Calu3 (cell line): ENCODE results near the gene ZNF574. TPM values are rescaled to one million over a fixed set of nuclear protein-coding genes. Genes with fewer than 3 reads are reported as not detected.

Experiments used
- BruUV-seq: library from RNA; stranded (reverse); fragments of 400-500 nt; replicated peaks from 2 replicates; lab custom pipeline; 2021; lab: Mats Ljungman, UMichigan
- CTCF ChIA-PET: fragments of 300-600 bp; sonication (Branson Sonifier 250); formaldehyde crosslinking; loops from one replicate; lab custom pipeline; 2022; ENCODE audit warnings: antibody characterized with exemption; lab: Charles Lee
- DNase-seq: peaks from one replicate; pipeline ENCODE4 v3.0.0; 2022
- H3K27ac Mint-ChIP-seq: one replicate; pipeline ENCODE4 v1.8.0; 2022; ENCODE audit warnings: mixed read lengths; ENCODE audit not compliant: unreplicated experiment
- H3K27me3 Mint-ChIP-seq: one replicate; pipeline ENCODE4 v1.8.0; 2022; ENCODE audit warnings: mixed read lengths; ENCODE audit not compliant: unreplicated experiment
- H3K36me3 Mint-ChIP-seq: one replicate; pipeline ENCODE4 v1.8.0; 2022; ENCODE audit warnings: mild to moderate bottlenecking, moderate library complexity, mixed read lengths; ENCODE audit not compliant: insufficient read depth, unreplicated experiment
- H3K4me1 Mint-ChIP-seq: one replicate; pipeline ENCODE4 v1.8.0; 2022; ENCODE audit warnings: mild to moderate bottlenecking, low read depth, mixed read lengths; ENCODE audit not compliant: unreplicated experiment
- H3K4me3 Mint-ChIP-seq: one replicate; pipeline ENCODE4 v1.8.0; 2022; ENCODE audit warnings: mild to moderate bottlenecking, low read depth, moderate library complexity, mixed read lengths; ENCODE audit not compliant: unreplicated experiment
- H3K9me3 Mint-ChIP-seq: one replicate; pipeline ENCODE4 v1.8.0; 2022; ENCODE audit warnings: low read depth, mixed read lengths; ENCODE audit not compliant: unreplicated experiment
- intact Hi-C: fragments of 100-400 bp; cut with micrococcal nuclease; formaldehyde crosslinking; loops from one replicate; pipeline ENCODE4 v1.10.0; 2022; ENCODE audit not compliant: unreplicated experiment
- total RNA-seq: library from RNA; stranded (reverse); gene quantifications from 2 replicates; pipeline ENCODE4 v1.2.3, GENCODE V29; 2022
- TF ChIP-seq, protein P1 (sequence below): fragments of 200-600 bp; IDR thresholded peaks from one replicate; pipeline ENCODE4 v1.8.0; 2022; ENCODE audit warnings: antibody characterized with exemption; ENCODE audit not compliant: unreplicated experiment

The ZNF574 gene
- total RNA-seq, 1 experiment from 2014 or later, result 22.0 TPM

DNA sequence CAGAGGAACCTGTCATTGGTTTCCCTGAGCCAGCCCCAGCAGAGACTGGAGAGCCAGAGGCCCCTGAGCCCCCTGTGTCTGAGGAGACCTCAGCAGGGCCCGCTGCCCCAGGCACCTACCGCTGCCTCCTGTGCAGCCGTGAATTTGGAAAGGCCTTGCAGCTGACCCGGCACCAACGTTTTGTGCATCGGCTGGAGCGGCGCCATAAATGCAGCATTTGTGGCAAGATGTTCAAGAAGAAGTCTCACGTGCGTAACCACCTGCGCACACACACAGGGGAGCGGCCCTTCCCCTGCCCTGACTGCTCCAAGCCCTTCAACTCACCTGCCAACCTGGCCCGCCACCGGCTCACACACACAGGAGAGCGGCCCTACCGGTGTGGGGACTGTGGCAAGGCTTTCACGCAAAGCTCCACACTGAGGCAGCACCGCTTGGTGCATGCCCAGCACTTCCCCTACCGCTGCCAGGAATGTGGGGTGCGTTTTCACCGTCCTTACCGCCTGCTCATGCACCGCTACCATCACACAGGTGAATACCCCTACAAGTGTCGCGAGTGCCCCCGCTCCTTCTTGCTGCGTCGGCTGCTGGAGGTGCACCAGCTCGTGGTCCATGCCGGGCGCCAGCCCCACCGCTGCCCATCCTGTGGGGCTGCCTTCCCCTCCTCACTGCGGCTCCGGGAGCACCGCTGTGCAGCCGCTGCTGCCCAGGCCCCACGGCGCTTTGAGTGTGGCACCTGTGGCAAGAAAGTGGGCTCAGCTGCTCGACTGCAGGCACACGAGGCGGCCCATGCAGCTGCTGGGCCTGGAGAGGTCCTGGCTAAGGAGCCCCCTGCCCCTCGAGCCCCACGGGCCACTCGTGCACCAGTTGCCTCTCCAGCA lies 4.2 kb downstream of the ZNF574 start:
- H3K27me3 Mint-ChIP-seq, result no peaks in the 10 kb centered on the region
- H3K9me3 Mint-ChIP-seq, result no peaks in the 10 kb centered on the region
- no peak overlapping the region for H3K27ac Mint-ChIP-seq
- no peak for DNase-seq
- TF ChIP-seq, protein P1, sequence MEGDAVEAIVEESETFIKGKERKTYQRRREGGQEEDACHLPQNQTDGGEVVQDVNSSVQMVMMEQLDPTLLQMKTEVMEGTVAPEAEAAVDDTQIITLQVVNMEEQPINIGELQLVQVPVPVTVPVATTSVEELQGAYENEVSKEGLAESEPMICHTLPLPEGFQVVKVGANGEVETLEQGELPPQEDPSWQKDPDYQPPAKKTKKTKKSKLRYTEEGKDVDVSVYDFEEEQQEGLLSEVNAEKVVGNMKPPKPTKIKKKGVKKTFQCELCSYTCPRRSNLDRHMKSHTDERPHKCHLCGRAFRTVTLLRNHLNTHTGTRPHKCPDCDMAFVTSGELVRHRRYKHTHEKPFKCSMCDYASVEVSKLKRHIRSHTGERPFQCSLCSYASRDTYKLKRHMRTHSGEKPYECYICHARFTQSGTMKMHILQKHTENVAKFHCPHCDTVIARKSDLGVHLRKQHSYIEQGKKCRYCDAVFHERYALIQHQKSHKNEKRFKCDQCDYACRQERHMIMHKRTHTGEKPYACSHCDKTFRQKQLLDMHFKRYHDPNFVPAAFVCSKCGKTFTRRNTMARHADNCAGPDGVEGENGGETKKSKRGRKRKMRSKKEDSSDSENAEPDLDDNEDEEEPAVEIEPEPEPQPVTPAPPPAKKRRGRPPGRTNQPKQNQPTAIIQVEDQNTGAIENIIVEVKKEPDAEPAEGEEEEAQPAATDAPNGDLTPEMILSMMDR, result no peak
- CTCF ChIA-PET, result no interaction called here
- peaks cover 64% of the 10 kb centered on the region for H3K36me3 Mint-ChIP-seq
- H3K4me3 Mint-ChIP-seq, result no peak overlapping the region
- BruUV-seq, result no TSS peak
- H3K4me1 Mint-ChIP-seq, result peaks cover 37% of the 10 kb centered on the region
- intact Hi-C loops, result no loop called here

GRCh38 chr19:42080764-42081375 lies 4.9 kb downstream of the ZNF574 start:
- TF ChIP-seq, protein P1, result no peak
- CTCF ChIA-PET, result interaction anchor here (1.0 kb wide), 1 partner anchor 29 kb away, joined by 3 read pairs; no protein-coding TSS in a partner anchor
- Mint-ChIP-seq H3K9me3 (no peaks in the 10 kb centered on the region), H3K27ac (peak overlapping the region; percentile 6), H3K4me1 (peaks cover 30% of the 10 kb centered on the region), H3K27me3 (no peaks in the 10 kb centered on the region), H3K4me3 (no peak overlapping the region), H3K36me3 (peaks cover 61% of the 10 kb centered on the region)
- no TSS peak for BruUV-seq
- intact Hi-C loops, result no loop called here
- no peak for DNase-seq

DNA sequence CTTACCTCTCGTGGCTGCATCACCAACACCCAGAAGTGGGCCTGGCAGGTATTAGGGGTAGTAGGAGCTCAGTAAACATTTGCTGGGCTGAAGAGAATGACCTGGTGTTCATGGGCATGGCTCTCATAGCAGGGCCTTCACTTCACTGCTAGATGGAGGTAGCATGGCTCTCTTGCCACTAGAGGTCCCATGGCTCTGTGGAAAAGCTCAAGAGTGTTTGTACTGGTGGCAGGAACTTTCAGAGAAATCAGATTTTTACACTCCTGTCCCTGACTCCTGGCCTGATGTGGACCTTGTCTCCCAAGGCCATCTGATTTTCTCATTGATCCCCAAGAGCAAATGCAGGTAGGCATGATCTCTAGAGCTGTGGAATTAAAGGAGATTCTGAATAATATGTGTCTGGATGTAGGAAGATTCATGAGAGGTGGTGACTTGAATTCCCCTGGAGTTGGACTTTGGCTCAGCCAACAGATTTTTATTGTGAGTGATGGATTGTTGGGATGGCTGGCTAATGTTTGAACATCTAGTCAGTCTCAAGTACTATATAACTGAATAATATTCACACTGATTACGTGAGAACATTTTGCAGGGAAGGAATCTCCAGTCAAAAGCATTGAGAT lies 5.7 kb downstream of the ZNF574 start:
- Mint-ChIP-seq H3K4me3 (no peak overlapping the region), H3K36me3 (peaks cover 56% of the 10 kb centered on the region), H3K27me3 (no peaks in the 10 kb centered on the region), H3K4me1 (peaks cover 27% of the 10 kb centered on the region), H3K27ac (peak overlapping the region; percentile 6), H3K9me3 (no peaks in the 10 kb centered on the region)
- DNase-seq, result peak; percentile 50
- CTCF ChIA-PET, result interaction anchor here (0.6 to 1.0 kb wide), 2 partner anchors 30 to 95 kb away, joined by 3 read pairs; no protein-coding TSS in a partner anchor
- BruUV-seq, result no TSS peak
- TF ChIP-seq, protein P1, result peak; percentile 58
- intact Hi-C loops, result no loop called here

GRCh38 chr19:42083537-42083936 lies 7.6 kb downstream of the ZNF574 start:
- Mint-ChIP-seq H3K9me3 (no peaks in the 10 kb centered on the region), H3K36me3 (peaks cover 39% of the 10 kb centered on the region), H3K27ac (no peak overlapping the region), H3K27me3 (no peaks in the 10 kb centered on the region), H3K4me3 (no peak overlapping the region), H3K4me1 (peaks cover 13% of the 10 kb centered on the region)
- CTCF ChIA-PET, result no interaction called here
- TF ChIP-seq, protein P1, result no peak
- DNase-seq, result no peak
- no TSS peak for BruUV-seq
- intact Hi-C loops, result no loop called here
